Measurements from ENCODE around the gene TARS2.

GRCh38 chr1:150513351-150513791 is 26.2 kb downstream of the TARS2 start:
- TF ChIP-seq POLR2AphosphoS5 (IDR thresholded peaks at IDR 0.05; ENCODE audit: borderline replicate concordance, low read depth, low read length) (no peak), EZH2 (IDR thresholded peaks at IDR 0.05) (no peak), FOXP2 (optimal IDR thresholded peaks at IDR 0.05; ENCODE audit: control extremely low read depth, extremely low read length, insufficient read depth) (no peak)

Measured in SK-N-MC (cell line).